Activated CD8-positive, alpha-beta memory T cell treated with anti-CD3 and anti-CD28 coated beads for 24 hours (primary cell): ENCODE results near the gene ZCCHC18.
"Not testable (repeated sequence)": the region's sequence is repeated elsewhere in the genome, so short reads cannot be mapped to it uniquely, and the experiment has no call there.

Experiments used
- DNase-seq: peaks from one replicate; pipeline ENCODE4 v3.0.0-alpha.2; 2020

The ZCCHC18 gene

GRCh38 chrX:104112326-104112951 is at the start of gene ZCCHC18:
ZCCHC18 (plus strand) TSS chrX:104112523; CDS start chrX:104114112, 1,589 bp downstream.
- peak; percentile 78 for DNase-seq

- not testable (repeated sequence) for DNase-seq
Measured at GRCh38 chrX:104062636-104063035, 49.7 kb upstream of the ZCCHC18 start.

DNA sequence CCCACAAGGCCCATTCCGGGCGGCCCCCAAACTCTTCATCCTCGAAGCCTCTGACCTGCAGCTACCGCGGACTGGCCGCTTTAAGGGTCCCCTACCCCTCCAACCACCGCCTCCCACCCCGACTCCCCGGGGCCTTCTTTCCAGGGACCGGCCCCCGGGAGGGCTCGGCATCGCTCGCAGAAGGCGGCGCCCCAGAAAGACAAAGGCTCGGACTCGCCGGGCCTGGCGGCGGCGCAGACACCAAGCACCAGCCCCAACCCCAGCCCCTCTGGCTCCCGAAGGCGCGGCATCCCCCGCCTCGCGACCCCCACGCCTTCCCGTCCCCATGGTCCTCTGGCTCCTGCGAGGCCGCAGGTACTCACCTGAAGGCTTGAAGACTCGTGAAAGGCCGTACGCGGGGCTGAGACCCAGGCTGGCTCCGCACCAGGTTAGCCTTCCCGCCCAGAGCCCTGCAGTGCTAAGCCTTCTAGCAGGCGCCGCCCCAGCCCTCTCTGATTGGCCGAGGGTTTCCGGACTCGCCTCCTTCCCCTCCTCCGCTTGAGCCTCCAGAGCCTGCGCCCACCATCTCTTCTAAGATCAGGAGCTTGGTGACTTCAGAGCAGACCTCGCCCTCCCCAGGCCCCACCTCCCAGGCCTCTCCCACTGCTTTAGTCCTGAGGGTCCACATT is 36.4 kb upstream of the ZCCHC18 start, which contains the start of gene TMSB15C:
Gene TMSB15C (minus strand): TSS at position 459 of the 668 bp plus-strand sequence.
- DNase-seq: not testable (repeated sequence)

DNA sequence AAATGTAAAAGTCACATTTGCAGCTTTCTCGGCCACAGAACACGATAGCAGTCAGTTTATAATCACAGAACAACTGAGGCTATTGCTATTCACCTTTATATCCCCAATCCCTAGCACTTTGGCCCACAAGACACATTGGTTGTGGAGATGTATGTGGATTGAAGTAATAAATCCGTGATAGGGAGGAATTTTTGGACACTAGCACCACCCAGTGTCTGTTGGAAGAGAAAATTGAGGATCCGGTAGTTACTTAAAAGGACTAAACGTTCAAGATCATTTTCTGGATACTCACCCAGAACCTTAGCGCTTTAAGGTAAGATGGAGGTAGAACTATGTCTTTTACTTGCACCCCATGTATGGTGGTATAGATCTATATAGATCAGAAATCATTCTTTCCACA is 34.5 kb upstream of the ZCCHC18 start:
- DNase-seq: not testable (repeated sequence)

DNA sequence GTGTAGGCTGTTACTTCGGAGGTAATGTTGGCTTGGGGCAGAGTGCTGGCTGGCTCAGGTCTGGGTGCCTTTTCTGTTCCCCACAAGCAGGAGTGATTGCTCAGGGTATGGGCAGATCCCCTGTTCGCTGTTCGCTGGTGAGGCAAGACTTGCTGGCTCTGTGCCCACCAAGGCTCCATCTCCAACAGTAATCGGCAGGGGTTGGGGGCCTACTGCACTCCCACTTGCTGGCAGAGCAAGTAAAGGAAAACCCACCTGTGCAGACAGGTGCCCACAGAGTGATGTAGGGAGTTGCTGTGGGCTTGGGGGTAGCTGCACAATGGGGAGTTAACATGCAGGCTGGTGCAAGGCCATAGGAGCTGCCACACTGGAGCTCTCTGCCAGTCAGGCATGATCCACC is 28.3 kb upstream of the ZCCHC18 start:
- no peak for DNase-seq

DNA sequence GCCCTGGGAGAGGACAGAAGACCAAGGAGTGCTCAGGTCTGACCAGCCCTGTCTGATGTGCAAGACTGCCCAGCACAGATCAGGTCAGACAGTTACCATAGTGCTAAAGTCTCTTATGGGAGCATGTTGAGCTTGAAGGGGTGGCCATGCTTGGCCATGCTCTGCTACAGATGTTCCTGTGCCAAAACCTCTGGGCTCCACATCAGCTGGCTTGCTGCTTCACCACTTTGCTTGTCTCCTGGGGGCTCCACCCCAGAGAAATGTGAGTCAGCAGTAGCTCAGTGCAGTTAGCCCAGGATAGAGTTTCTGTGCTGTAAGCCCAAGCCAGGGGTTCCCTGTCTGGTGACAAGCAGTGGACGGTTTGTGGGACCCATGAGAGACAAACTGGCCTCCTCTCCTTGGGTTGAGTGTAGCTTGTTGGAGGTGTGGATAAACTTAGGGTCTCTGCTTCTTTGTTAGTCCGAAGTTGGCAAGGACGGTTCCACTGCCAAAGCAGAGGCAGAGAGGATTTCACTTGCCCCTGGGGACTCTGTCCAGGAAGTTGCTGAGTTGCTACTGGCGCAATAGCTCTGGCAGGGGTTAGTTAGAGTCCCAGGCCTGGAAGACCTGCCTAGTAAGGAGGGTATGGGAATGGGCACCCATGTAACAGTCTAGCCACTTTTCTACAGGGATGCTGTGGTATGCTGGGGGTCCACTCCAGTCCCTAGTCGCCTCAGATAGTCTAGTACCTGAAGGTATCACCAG is 27.6 kb upstream of the ZCCHC18 start:
- DNase-seq: no peak

GRCh38 chrX:104085477-104085876 is 26.8 kb upstream of the ZCCHC18 start:
- no peak for DNase-seq

- no peak for DNase-seq
Measured at GRCh38 chrX:104085919-104086318, 26.4 kb upstream of the ZCCHC18 start.

DNA sequence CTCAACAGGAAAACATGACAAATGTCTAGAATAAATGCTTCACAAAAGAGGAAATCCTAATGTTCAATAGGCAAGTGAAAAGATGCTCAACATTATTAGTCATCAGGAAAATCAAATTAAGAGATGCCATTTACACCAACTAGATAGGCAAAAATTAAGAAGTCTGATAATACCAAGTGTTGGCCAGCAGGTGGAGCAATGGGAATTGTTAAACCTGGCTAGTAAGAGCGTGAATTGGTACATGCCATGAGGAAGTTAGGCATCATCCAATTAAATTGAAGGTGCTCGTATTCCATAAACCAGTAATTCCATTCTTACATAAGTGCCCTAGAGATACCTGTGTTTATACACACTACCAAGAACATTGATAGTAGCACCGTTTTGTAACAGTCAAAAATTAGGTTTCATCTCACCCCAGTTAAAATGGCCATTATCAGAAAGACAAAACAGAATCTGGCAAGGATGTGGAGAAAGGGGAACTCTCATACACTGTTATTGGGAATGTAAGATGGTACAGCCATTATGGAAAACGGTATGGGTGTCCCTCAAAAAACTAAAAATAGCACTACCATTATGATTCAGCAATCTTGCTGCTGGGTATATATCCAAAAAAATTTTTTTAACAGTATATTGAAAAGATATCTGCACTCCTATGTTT is 14.0 kb upstream of the ZCCHC18 start:
- DNase-seq: no peak

- no peak for DNase-seq
Measured at GRCh38 chrX:104098919-104099318, 13.4 kb upstream of the ZCCHC18 start.

- no peak for DNase-seq
Measured at GRCh38 chrX:104104676-104105075, 7.6 kb upstream of the ZCCHC18 start.

DNA sequence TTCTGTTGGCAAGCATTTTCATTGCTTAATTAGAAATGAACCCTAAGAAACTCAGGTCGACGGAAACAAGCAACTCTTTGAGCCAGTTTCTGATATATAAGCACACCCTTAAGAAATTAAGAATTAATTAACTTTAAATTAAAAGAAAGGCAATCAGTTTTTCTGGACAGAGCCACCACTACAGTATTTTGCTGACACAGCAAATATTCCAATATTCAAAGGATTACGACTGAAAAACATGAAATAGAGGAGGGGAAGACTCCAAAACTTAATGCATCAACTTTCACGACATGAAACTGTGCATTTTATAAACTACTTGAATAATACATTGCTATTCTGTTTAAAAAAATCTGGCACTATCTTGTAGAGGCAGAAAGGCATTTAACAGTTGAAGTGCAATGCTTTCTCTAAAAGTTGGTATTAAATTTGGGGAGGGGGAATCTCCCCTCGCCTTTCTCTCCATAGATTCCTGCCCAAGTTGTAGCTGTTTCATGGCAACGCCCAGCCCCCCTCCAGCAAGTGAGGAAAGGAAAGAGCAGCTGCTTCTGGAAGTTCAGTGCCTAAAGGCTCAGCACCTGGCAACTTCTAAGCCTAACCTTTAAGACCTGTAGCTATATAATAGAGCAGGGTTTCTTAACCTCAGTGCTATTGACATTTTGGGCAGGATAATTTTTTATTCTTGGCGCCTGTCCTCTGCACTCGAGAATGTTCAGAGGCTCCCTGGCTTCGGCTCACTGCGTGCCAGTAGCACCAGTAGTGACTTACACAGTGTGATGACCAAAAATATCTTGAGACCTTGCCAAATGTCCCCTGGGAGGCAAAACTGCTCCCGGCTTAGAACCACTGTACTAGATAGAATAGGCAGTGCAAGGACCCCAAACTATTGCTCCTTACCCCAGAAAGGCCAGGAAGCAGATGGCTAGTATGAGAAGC is 6.7 kb upstream of the ZCCHC18 start:
- no peak for DNase-seq

DNA sequence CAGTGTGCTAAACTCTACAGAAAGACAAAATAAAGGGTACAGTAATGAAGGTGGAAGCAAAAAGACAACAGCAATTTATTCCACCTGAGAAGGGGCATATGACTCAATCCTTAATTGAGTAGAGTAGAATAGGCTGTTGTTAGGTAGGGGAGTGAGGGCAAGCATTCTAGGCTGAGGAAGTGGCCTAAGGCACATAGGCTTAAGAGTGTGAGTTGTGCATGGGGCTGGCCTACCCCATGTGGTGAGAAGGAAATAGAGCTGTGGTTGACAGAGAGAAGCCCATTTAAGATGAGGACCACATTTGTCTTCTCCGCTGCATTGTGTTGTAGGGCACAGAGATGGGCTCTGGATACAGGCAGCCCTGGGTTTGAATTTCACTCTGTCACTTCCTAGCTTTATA is 3.4 kb upstream of the ZCCHC18 start:
- DNase-seq: no peak

DNA sequence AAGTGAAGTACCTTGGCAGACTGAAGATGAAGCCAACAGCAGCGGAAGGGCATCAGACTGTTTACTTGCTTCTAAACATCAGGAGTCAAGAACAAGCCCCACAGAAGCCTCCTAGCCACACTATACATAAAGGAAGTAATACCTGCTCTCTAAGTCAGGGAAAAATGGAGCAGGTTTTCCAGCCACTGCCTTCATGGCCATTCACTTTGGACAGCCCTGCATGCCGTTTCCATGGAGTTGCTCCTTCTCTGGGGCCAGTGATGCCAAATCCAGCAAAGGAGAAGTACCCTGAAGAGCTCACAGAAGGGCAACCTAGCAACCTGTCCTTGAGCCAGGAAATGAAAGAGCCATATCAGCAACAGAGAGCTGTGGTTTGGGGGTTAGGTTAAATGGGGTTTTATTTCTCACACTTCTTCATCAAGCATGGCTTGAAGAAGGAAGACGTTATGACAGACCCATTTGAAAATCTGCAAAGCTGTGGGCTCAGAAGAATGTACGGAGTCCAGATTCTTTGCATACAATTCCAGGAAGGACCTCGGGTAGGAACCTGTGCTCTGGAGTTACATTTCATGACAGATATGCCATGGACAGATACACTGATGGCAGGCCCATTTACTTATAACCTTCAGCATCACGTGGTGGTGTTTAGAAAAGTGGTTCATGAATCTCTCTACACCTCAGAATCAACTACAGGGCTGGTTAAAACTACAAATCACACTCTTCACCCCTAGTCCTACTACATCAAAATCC is 1.7 kb upstream of the ZCCHC18 start:
- not testable (repeated sequence) for DNase-seq

GRCh38 chrX:104113222-104113965 is 1.1 kb downstream of the ZCCHC18 start:
- DNase-seq: peak; percentile 72

DNA sequence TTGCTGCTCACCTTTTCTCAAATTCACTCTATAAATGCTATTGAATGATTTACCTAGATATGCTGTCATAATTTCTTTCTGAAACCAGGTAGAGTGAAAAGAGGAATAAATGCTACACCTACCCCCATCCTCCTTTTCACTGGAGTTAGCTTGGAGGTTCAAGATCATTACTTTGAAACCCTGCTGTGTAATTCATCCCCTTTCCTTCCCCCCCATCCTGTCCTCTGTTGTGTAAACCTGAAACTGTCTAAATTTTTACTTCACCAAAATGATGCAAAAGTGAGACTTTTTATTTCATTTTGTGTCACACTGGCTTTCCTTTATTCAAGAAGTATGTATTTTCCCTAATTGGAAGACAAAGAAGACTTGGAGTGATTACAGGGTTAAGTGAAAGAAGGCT is 5.4 kb downstream of the ZCCHC18 start:
- no peak for DNase-seq

- no peak for DNase-seq
Measured at GRCh38 chrX:104118765-104119164, 6.4 kb downstream of the ZCCHC18 start.

DNA sequence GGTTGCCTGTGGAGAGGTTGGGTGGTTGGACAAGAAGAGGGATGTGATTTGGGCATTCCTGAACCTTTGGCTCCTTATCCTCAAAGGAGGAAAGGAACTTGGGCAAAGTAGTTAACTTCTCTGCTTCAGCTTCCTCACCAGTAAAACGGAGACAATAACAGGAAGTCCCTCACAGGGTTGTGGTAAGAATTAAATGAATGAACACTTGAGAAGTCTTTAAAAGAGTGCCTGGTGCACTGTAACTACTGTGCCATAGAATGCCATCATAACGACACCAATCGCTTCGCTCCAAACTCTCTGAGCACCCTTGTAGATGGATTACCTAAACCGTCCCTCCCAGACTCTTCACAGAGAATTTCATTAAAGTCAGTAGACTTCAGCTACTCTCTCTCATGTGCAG is 10.5 kb downstream of the ZCCHC18 start:
- DNase-seq: no peak

GRCh38 chrX:104126856-104127255 is 14.5 kb downstream of the ZCCHC18 start:
- no peak for DNase-seq

DNA sequence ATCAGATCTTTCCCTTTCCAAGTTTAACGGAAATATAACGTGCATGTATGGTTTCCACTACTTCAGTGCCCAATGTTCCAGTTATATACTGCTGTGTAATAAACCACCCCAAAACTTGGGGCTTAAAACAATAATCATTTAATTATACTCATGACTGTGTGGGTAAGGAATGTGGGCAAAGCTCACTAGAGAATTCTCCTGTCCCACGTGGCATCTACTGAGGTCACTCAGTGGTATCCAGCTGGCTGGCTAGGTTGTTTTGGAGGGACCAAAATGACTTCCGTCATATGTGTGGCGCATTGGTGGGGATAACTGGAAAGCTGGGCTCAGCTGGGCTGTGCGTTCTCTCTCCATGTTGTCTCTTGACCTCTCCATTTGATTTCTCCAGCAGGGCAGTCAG is 18.5 kb downstream of the ZCCHC18 start:
- no peak for DNase-seq
